AG09309 (cell line): Measurements from ENCODE around the gene SQSTM1.
"Not testable (repeated sequence)": the region's sequence is repeated elsewhere in the genome, so short reads cannot be mapped to it uniquely, and the experiment has no call there.

Source experiments
- DNase-seq: peaks from one replicate; pipeline ENCODE4 v3.0.0-alpha.2; 2010; ENCODE audit warnings: low read depth
- H3K4me3 ChIP-seq: 2 replicates; pipeline ENCODE4 v1.5.1; 2011; ENCODE audit warnings: mild to moderate bottlenecking, low read depth, low read length, moderate library complexity; ENCODE audit not compliant: control insufficient read depth
- CTCF ChIP-seq: IDR thresholded peaks from 2 replicates; pipeline ENCODE4 v1.5.1; 2011; ENCODE audit warnings: mild to moderate bottlenecking, low read depth, low read length, inconsistent platforms; ENCODE audit not compliant: insufficient read depth, control insufficient read depth; ENCODE audit errors: missing control alignments

The SQSTM1 gene

DNA sequence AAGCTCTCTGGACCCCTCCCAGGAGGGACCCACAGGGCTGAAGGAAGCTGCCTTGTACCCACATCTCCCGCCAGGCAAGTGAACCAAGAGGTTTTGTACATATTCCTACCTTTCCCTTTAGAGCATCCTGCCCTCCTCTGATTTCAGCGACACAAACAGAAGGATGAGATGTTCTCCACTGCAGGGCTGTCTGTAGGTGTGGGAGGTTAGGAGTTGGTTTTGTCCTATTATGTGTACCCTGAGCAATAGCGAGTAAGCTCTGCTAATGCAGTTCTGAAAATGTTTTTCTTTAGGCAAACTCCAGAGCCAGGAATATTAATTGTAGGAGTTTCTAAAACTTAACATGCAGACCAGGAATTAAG lies 13.0 kb downstream of the SQSTM1 start:
- no peak for DNase-seq
- TF ChIP-seq CTCF: no peak
- H3K4me3 ChIP-seq: no peak overlapping the region

DNA sequence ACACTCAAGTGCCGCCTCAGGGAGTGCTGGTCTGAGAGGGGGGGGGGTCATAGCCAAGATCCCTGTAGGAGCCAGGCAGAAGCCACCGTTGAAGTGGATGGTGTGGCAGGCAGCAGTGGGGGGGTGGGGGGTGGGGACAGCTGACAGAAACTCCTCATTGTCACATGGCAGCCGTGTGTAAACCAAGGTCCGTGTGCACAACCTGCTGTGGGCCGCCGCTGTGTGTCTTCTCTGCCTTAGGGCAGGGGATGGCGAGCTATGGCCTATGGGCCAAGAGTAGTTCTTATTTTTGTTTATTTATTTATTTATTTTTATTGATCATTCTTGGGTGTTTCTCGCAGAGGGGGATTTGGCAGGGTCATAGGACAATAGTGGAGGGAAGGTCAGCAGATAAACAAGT lies 13.4 kb downstream of the SQSTM1 start:
- TF ChIP-seq CTCF: no peak
- DNase-seq: no peak
- H3K4me3 ChIP-seq: no peak overlapping the region

- not testable (repeated sequence) for H3K4me3 ChIP-seq, DNase-seq
Measured at GRCh38 chr5:179834871-179835270, 14.2 kb downstream of the SQSTM1 start.

DNA sequence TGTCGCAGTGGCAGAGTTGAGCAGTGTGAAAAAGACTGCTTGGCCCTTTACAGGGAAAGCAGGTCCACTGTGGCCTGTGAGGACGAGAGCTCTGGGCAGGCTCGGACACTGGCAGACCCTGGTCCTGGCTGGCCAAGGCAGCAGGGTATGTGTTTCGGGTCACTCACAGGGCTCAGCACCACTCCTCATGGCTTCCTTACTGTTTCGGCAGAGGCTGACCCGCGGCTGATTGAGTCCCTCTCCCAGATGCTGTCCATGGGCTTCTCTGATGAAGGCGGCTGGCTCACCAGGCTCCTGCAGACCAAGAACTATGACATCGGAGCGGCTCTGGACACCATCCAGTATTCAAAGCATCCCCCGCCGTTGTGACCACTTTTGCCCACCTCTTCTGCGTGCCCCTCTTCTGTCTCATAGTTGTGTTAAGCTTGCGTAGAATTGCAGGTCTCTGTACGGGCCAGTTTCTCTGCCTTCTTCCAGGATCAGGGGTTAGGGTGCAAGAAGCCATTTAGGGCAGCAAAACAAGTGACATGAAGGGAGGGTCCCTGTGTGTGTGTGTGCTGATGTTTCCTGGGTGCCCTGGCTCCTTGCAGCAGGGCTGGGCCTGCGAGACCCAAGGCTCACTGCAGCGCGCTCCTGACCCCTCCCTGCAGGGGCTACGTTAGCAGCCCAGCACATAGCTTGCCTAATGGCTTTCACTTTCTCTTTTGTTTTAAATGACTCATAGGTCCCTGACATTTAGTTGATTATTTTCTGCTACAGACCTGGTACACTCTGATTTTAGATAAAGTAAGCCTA lies 15.7 kb downstream of the SQSTM1 start:
- DNase-seq: no peak
- H3K4me3 ChIP-seq: no peak overlapping the region
- TF ChIP-seq CTCF: peak; percentile 6

DNA sequence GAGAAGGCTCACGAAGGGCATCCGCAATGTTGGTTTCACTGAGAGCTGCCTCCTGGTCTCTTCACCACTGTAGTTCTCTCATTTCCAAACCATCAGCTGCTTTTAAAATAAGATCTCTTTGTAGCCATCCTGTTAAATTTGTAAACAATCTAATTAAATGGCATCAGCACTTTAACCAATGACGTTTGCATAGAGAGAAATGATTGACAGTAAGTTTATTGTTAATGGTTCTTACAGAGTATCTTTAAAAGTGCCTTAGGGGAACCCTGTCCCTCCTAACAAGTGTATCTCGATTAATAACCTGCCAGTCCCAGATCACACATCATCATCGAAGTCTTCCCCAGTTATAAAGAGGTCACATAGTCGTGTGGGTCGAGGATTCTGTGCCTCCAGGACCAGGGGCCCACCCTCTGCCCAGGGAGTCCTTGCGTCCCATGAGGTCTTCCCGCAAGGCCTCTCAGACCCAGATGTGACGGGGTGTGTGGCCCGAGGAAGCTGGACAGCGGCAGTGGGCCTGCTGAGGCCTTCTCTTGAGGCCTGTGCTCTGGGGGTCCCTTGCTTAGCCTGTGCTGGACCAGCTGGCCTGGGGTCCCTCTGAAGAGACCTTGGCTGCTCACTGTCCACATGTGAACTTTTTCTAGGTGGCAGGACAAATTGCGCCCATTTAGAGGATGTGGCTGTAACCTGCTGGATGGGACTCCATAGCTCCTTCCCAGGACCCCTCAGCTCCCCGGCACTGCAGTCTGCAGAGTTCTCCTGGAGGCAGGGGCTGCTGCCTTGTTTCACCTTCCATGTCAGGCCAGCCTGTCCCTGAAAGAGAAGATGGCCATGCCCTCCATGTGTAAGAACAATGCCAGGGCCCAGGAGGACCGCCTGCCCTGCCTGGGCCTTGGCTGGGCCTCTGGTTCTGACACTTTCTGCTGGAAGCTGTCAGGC lies 16.6 kb downstream of the SQSTM1 start:
- no peak overlapping the region for H3K4me3 ChIP-seq
- DNase-seq: no peak
- TF ChIP-seq CTCF: no peak

GRCh38 chr5:179839328-179840256 lies 18.9 kb downstream of the SQSTM1 start:
- no peak for DNase-seq
- no peak overlapping the region for H3K4me3 ChIP-seq
- no peak for TF ChIP-seq CTCF
